T-helper 1 cell treated with Interleukin-12 subunit alpha and Interleukin-12 subunit beta and Interleukin-4 antibody, amounts not matched to agents 30 μg/mL and 1 μg/mL, for 36 hours (primary cell): ENCODE results near the gene FRAT1.

Experiments
- H3K27ac Mint-ChIP-seq: one replicate; pipeline ENCODE4 v1.8.0; 2021; ENCODE audit warnings: mild to moderate bottlenecking, mixed read lengths
- H3K27me3 Mint-ChIP-seq: one replicate; pipeline ENCODE4 v1.8.0; 2021; ENCODE audit warnings: low read depth, mixed read lengths
- H3K36me3 Mint-ChIP-seq: one replicate; pipeline ENCODE4 v1.8.0; 2021; ENCODE audit warnings: low read depth, mixed read lengths
- H3K4me1 Mint-ChIP-seq: one replicate; pipeline ENCODE4 v1.8.0; 2021; ENCODE audit warnings: low read depth, mixed read lengths
- H3K4me3 Mint-ChIP-seq: one replicate; pipeline ENCODE4 v1.8.0; 2021; ENCODE audit warnings: mild to moderate bottlenecking, moderate library complexity, mixed read lengths
- H3K9me3 Mint-ChIP-seq: one replicate; pipeline ENCODE4 v1.8.0; 2021; ENCODE audit warnings: mixed read lengths

The FRAT1 gene

GRCh38 chr10:97297556-97298222 is 21.4 kb upstream of the FRAT1 start:
- H3K4me3 Mint-ChIP-seq = no peak overlapping the region
- no peaks in the 10 kb centered on the region for H3K36me3 Mint-ChIP-seq
- peaks cover 6% of the 10 kb centered on the region for H3K4me1 Mint-ChIP-seq
- H3K27ac Mint-ChIP-seq = no peak overlapping the region
- peaks cover 5% of the 10 kb centered on the region for H3K27me3 Mint-ChIP-seq
- H3K9me3 Mint-ChIP-seq = no peaks in the 10 kb centered on the region

GRCh38 chr10:97298223-97298571 is 20.9 kb upstream of the FRAT1 start:
- Mint-ChIP-seq H3K27ac (no peak overlapping the region), H3K27me3 (peaks cover 3% of the 10 kb centered on the region), H3K36me3 (no peaks in the 10 kb centered on the region), H3K4me3 (no peak overlapping the region), H3K9me3 (no peaks in the 10 kb centered on the region), H3K4me1 (peaks cover 5% of the 10 kb centered on the region)

GRCh38 chr10:97300980-97301379 is 18.1 kb upstream of the FRAT1 start:
- Mint-ChIP-seq H3K4me1 (peaks cover 3% of the 10 kb centered on the region), H3K36me3 (no peaks in the 10 kb centered on the region), H3K27ac (no peak overlapping the region), H3K27me3 (no peaks in the 10 kb centered on the region), H3K9me3 (no peaks in the 10 kb centered on the region), H3K4me3 (no peak overlapping the region)

- Mint-ChIP-seq H3K36me3 (no peaks in the 10 kb centered on the region), H3K27me3 (no peaks in the 10 kb centered on the region), H3K4me1 (peaks cover 3% of the 10 kb centered on the region), H3K27ac (no peak overlapping the region), H3K4me3 (no peak overlapping the region), H3K9me3 (no peaks in the 10 kb centered on the region)
Measured at GRCh38 chr10:97302088-97302791, 16.8 kb upstream of the FRAT1 start.

- Mint-ChIP-seq H3K27me3 (no peaks in the 10 kb centered on the region), H3K27ac (no peak overlapping the region), H3K4me1 (no peaks in the 10 kb centered on the region), H3K4me3 (no peak overlapping the region), H3K9me3 (no peaks in the 10 kb centered on the region), H3K36me3 (no peaks in the 10 kb centered on the region)
Measured at GRCh38 chr10:97307441-97307840, 11.6 kb upstream of the FRAT1 start.

GRCh38 chr10:97307866-97308780 is 10.9 kb upstream of the FRAT1 start:
- no peaks in the 10 kb centered on the region for H3K36me3 Mint-ChIP-seq
- H3K9me3 Mint-ChIP-seq = no peaks in the 10 kb centered on the region
- H3K4me1 Mint-ChIP-seq = no peaks in the 10 kb centered on the region
- no peak overlapping the region for H3K27ac Mint-ChIP-seq
- H3K4me3 Mint-ChIP-seq = no peak overlapping the region
- no peaks in the 10 kb centered on the region for H3K27me3 Mint-ChIP-seq

GRCh38 chr10:97311111-97311626 is 7.9 kb upstream of the FRAT1 start:
- H3K4me3 Mint-ChIP-seq = no peak overlapping the region
- no peaks in the 10 kb centered on the region for H3K9me3 Mint-ChIP-seq
- no peaks in the 10 kb centered on the region for H3K27me3 Mint-ChIP-seq
- no peaks in the 10 kb centered on the region for H3K36me3 Mint-ChIP-seq
- no peaks in the 10 kb centered on the region for H3K4me1 Mint-ChIP-seq
- no peak overlapping the region for H3K27ac Mint-ChIP-seq

- Mint-ChIP-seq H3K36me3 (no peaks in the 10 kb centered on the region), H3K4me1 (peaks cover 3% of the 10 kb centered on the region), H3K9me3 (no peaks in the 10 kb centered on the region), H3K27ac (no peak overlapping the region), H3K4me3 (no peak overlapping the region), H3K27me3 (peaks cover 6% of the 10 kb centered on the region)
Measured at GRCh38 chr10:97312897-97313296, 6.2 kb upstream of the FRAT1 start.

GRCh38 chr10:97314671-97315070 is 4.4 kb upstream of the FRAT1 start:
- Mint-ChIP-seq H3K4me3 (no peak overlapping the region), H3K4me1 (peaks cover 7% of the 10 kb centered on the region), H3K9me3 (no peaks in the 10 kb centered on the region), H3K27ac (no peak overlapping the region), H3K36me3 (no peaks in the 10 kb centered on the region), H3K27me3 (peaks cover 6% of the 10 kb centered on the region)

GRCh38 chr10:97319671-97320479 is 804 bp downstream of the FRAT1 start:
- Mint-ChIP-seq H3K9me3 (no peaks in the 10 kb centered on the region), H3K27ac (peak overlapping the region; percentile 75), H3K4me3 (peak overlapping the region; percentile 77), H3K36me3 (no peaks in the 10 kb centered on the region), H3K4me1 (peaks cover 21% of the 10 kb centered on the region), H3K27me3 (peaks cover 17% of the 10 kb centered on the region)

- no peaks in the 10 kb centered on the region for H3K36me3 Mint-ChIP-seq
- peak overlapping the region; percentile 77 for H3K4me3 Mint-ChIP-seq
- peak overlapping the region; percentile 75 for H3K27ac Mint-ChIP-seq
- no peaks in the 10 kb centered on the region for H3K9me3 Mint-ChIP-seq
- peaks cover 17% of the 10 kb centered on the region for H3K27me3 Mint-ChIP-seq
- H3K4me1 Mint-ChIP-seq = peaks cover 21% of the 10 kb centered on the region
Measured at GRCh38 chr10:97320480-97321031, 1.5 kb downstream of the FRAT1 start.

GRCh38 chr10:97321032-97321803 is 2.1 kb downstream of the FRAT1 start:
- Mint-ChIP-seq H3K36me3 (no peaks in the 10 kb centered on the region), H3K4me3 (peak overlapping the region; percentile 77), H3K27me3 (peaks cover 17% of the 10 kb centered on the region), H3K27ac (no peak overlapping the region), H3K9me3 (no peaks in the 10 kb centered on the region), H3K4me1 (peaks cover 21% of the 10 kb centered on the region)

- H3K9me3 Mint-ChIP-seq = no peaks in the 10 kb centered on the region
- H3K27ac Mint-ChIP-seq = no peak overlapping the region
- H3K27me3 Mint-ChIP-seq = peaks cover 17% of the 10 kb centered on the region
- H3K36me3 Mint-ChIP-seq = no peaks in the 10 kb centered on the region
- peaks cover 21% of the 10 kb centered on the region for H3K4me1 Mint-ChIP-seq
- peak overlapping the region; percentile 61 for H3K4me3 Mint-ChIP-seq
Measured at GRCh38 chr10:97321804-97322190, 2.7 kb downstream of the FRAT1 start.
